Activated naive CD8-positive, alpha-beta T cell treated with anti-CD3 and anti-CD28 coated beads, Interleukin-2, amount 10 ng/mL, durations not matched to agents 7 days and 5 days (primary cell): ENCODE data around the gene TSPAN10. TPM values are rescaled to one million over a fixed set of nuclear protein-coding genes. Genes with fewer than 3 reads are reported as not detected.
A peak's percentile ranks its signal among the peaks of the same experiment; 100 is the strongest.
"Not testable (repeated sequence)": the region's sequence is repeated elsewhere in the genome, so short reads cannot be mapped to it uniquely, and the experiment has no call there.

Source experiments
- ATAC-seq: fragments of 150-1000 bp; cut with Tn5 transposase; one replicate; pipeline ENCODE4 v1.10.0; 2021; ENCODE audit warnings: low read depth, moderate library complexity
- POLR2A ChIA-PET: fragments of 350-600 bp; sonication (Branson Sonifier 250); formaldehyde crosslinking; loops from one replicate; lab custom pipeline; 2021; ENCODE audit warnings: antibody characterized with exemption; lab: Charles Lee
- DNase-seq: peaks from one replicate; pipeline ENCODE4 v3.0.0; 2021
- H3K27ac Mint-ChIP-seq: one replicate; pipeline ENCODE4 v1.8.0; 2022; ENCODE audit warnings: mild to moderate bottlenecking, mixed read lengths
- H3K27me3 Mint-ChIP-seq: one replicate; pipeline ENCODE4 v1.8.0; 2022; ENCODE audit warnings: mild to moderate bottlenecking, moderate library complexity, mixed read lengths
- H3K36me3 Mint-ChIP-seq: one replicate; pipeline ENCODE4 v1.8.0; 2021; ENCODE audit warnings: mild to moderate bottlenecking, mixed read lengths
- H3K4me1 Mint-ChIP-seq: one replicate; pipeline ENCODE4 v1.8.0; 2021; ENCODE audit warnings: mixed read lengths
- H3K4me3 Mint-ChIP-seq: one replicate; pipeline ENCODE4 v1.8.0; 2022; ENCODE audit warnings: mild to moderate bottlenecking, moderate library complexity, mixed read lengths
- H3K9me3 Mint-ChIP-seq: one replicate; pipeline ENCODE4 v1.8.0; 2021; ENCODE audit warnings: mixed read lengths
- total RNA-seq, 2 experiments: library from RNA; stranded (reverse); gene quantifications; one replicate each; pipeline ENCODE4 v1.2.3, GENCODE V29; 2021

Gene TSPAN10
- total RNA-seq, 2 experiments from 2014 or later = 0.36 to 0.99 TPM

- H3K4me1 Mint-ChIP-seq = peaks cover 3% of the 10 kb centered on the region
- no peak for DNase-seq
- no peaks in the 10 kb centered on the region for H3K9me3 Mint-ChIP-seq
- no peak overlapping the region for H3K4me3 Mint-ChIP-seq
- POLR2A ChIA-PET = interaction anchor here (2.8 kb wide), 1 partner anchor 9 kb away, joined by 9 read pairs; the partner anchor contains the start of genes ARL16 and HGS
- H3K27me3 Mint-ChIP-seq = no peaks in the 10 kb centered on the region
- no peak overlapping the region for H3K27ac Mint-ChIP-seq
- peaks cover 7% of the 10 kb centered on the region for H3K36me3 Mint-ChIP-seq
- no peak for ATAC-seq
These were observed 36.7 kb downstream of the TSPAN10 start for GRCh38 chr17:81673561-81674258.

- H3K4me3 Mint-ChIP-seq, H3K36me3 Mint-ChIP-seq, H3K9me3 Mint-ChIP-seq, DNase-seq, ATAC-seq, H3K4me1 Mint-ChIP-seq, H3K27ac Mint-ChIP-seq, H3K27me3 Mint-ChIP-seq: not testable (repeated sequence)
- POLR2A ChIA-PET = interaction anchor here (0.6 to 2.8 kb wide), 3 partner anchors 7 to 27 kb away, joined by 3 to 9 read pairs (median 4); partner anchors contain the start of genes ARL16 and HGS
These were observed 38.7 kb downstream of the TSPAN10 start for GRCh38 chr17:81675515-81676221.

- POLR2A ChIA-PET = interaction anchor here (0.6 to 0.8 kb wide), 2 partner anchors 35 to 1101 kb away, joined by 3 to 4 read pairs; no protein-coding TSS in a partner anchor
- Mint-ChIP-seq H3K9me3 (no peaks in the 10 kb centered on the region), H3K27me3 (no peaks in the 10 kb centered on the region), H3K4me1 (peaks cover 2% of the 10 kb centered on the region), H3K36me3 (peaks cover 3% of the 10 kb centered on the region), H3K27ac (no peak overlapping the region), H3K4me3 (no peak overlapping the region)
- DNase-seq = no peak
- no peak for ATAC-seq
These were observed 39.9 kb downstream of the TSPAN10 start for GRCh38 chr17:81676906-81677305.

GRCh38 chr17:81680150-81680549 is 43.2 kb downstream of the TSPAN10 start:
- POLR2A ChIA-PET = interaction anchor here (0.7 to 1.4 kb wide), 5 partner anchors 10 to 59 kb away, joined by 3 to 4 read pairs (median 3); partner anchors contain the start of genes CCDC137, MRPL12 and OXLD1
- DNase-seq (no peak), ATAC-seq (no peak)
- no peak overlapping the region for H3K4me3 Mint-ChIP-seq
- H3K27ac Mint-ChIP-seq = no peak overlapping the region
- H3K36me3 Mint-ChIP-seq = peaks cover 1% of the 10 kb centered on the region
- H3K4me1 Mint-ChIP-seq = peaks cover 16% of the 10 kb centered on the region
- H3K27me3 Mint-ChIP-seq = no peaks in the 10 kb centered on the region
- no peaks in the 10 kb centered on the region for H3K9me3 Mint-ChIP-seq

GRCh38 chr17:81681672-81682071 is 44.7 kb downstream of the TSPAN10 start:
- H3K9me3 Mint-ChIP-seq = no peaks in the 10 kb centered on the region
- DNase-seq (no peak), ATAC-seq (no peak)
- H3K4me3 Mint-ChIP-seq = no peak overlapping the region
- POLR2A ChIA-PET = interaction anchor here (3.7 to 4.5 kb wide), 2 partner anchors 15 to 21 kb away, joined by 54 to 69 read pairs; partner anchors contain the start of genes CCDC137, MRPL12 and OXLD1
- H3K27ac Mint-ChIP-seq = no peak overlapping the region
- peaks cover 5% of the 10 kb centered on the region for H3K36me3 Mint-ChIP-seq
- H3K27me3 Mint-ChIP-seq = no peaks in the 10 kb centered on the region
- peaks cover 22% of the 10 kb centered on the region for H3K4me1 Mint-ChIP-seq

- Mint-ChIP-seq H3K27ac (peak overlapping the region; percentile 77), H3K4me3 (peak overlapping the region; percentile 98), H3K27me3 (no peaks in the 10 kb centered on the region), H3K36me3 (peaks cover 10% of the 10 kb centered on the region), H3K4me1 (peaks cover 24% of the 10 kb centered on the region), H3K9me3 (no peaks in the 10 kb centered on the region)
- DNase-seq = no peak
- POLR2A ChIA-PET = interaction anchor here (0.6 to 4.5 kb wide), 15 partner anchors 8 to 1393 kb away, joined by 3 to 69 read pairs (median 6); partner anchors contain the start of genes CCDC137, MCRIP1, MRPL12 and NPLOC4
- ATAC-seq = no peak
These were observed 45.7 kb downstream of the TSPAN10 start for GRCh38 chr17:81682565-81683207.

GRCh38 chr17:81683208-81683583 is 46.2 kb downstream of the TSPAN10 start:
- ATAC-seq = peak; percentile 28
- POLR2A ChIA-PET = interaction anchor here (0.6 to 4.5 kb wide), 24 partner anchors 8 to 1394 kb away, joined by 3 to 69 read pairs (median 5); partner anchors contain the start of genes ACTG1, ARHGDIA, CCDC137 and FASN
- peaks cover 10% of the 10 kb centered on the region for H3K36me3 Mint-ChIP-seq
- H3K4me3 Mint-ChIP-seq = peak overlapping the region; percentile 98
- no peaks in the 10 kb centered on the region for H3K9me3 Mint-ChIP-seq
- peak overlapping the region; percentile 77 for H3K27ac Mint-ChIP-seq
- DNase-seq = no peak
- H3K4me1 Mint-ChIP-seq = peaks cover 24% of the 10 kb centered on the region
- no peaks in the 10 kb centered on the region for H3K27me3 Mint-ChIP-seq

GRCh38 chr17:81683584-81684441 is 46.8 kb downstream of the TSPAN10 start, which contains the start of the genes ARL16 and HGS:
Gene ARL16, minus strand, starts transcription at chr17:81683797. Its CDS starts 44 bp downstream, at chr17:81683753.
Gene HGS, plus strand, starts transcription at chr17:81684011. Its CDS starts 56 bp downstream, at chr17:81684067.
- H3K4me3 Mint-ChIP-seq = peak within 1 kb of the TSS; percentile 98
- H3K27ac Mint-ChIP-seq = peak within 1 kb of the TSS; percentile 90
- peaks cover 24% of the 10 kb centered on the region for H3K4me1 Mint-ChIP-seq
- DNase-seq (peak; percentile 98), ATAC-seq (peak; percentile 98)
- H3K9me3 Mint-ChIP-seq = no peaks in the 10 kb centered on the region
- no peaks in the 10 kb centered on the region for H3K27me3 Mint-ChIP-seq
- POLR2A ChIA-PET = interaction anchor here (0.6 to 4.5 kb wide), 24 partner anchors 9 to 1395 kb away, joined by 3 to 69 read pairs (median 5); partner anchors contain the start of genes ACTG1, ARHGDIA, CCDC137 and FASN
- peaks cover 12% of the 10 kb centered on the region for H3K36me3 Mint-ChIP-seq

GRCh38 chr17:81684442-81684911 is 47.5 kb downstream of the TSPAN10 start:
- H3K9me3 Mint-ChIP-seq = no peaks in the 10 kb centered on the region
- no peaks in the 10 kb centered on the region for H3K27me3 Mint-ChIP-seq
- peak overlapping the region; percentile 67 for H3K27ac Mint-ChIP-seq
- H3K4me1 Mint-ChIP-seq = peaks cover 24% of the 10 kb centered on the region
- H3K36me3 Mint-ChIP-seq = peaks cover 12% of the 10 kb centered on the region
- POLR2A ChIA-PET = interaction anchor here (1.1 to 4.5 kb wide), 14 partner anchors 9 to 186 kb away, joined by 3 to 69 read pairs (median 5); partner anchors contain the start of genes ACTG1, ARHGDIA, CCDC137 and MCRIP1
- DNase-seq (no peak), ATAC-seq (no peak)
- H3K4me3 Mint-ChIP-seq = peak overlapping the region; percentile 98

- POLR2A ChIA-PET = interaction anchor here (1.2 to 4.5 kb wide), 5 partner anchors 9 to 172 kb away, joined by 3 to 69 read pairs (median 15); partner anchors contain the start of genes ACTG1, CCDC137, MRPL12 and OXLD1
- ATAC-seq = no peak
- no peak for DNase-seq
- H3K9me3 Mint-ChIP-seq = no peaks in the 10 kb centered on the region
- peaks cover 24% of the 10 kb centered on the region for H3K4me1 Mint-ChIP-seq
- H3K27ac Mint-ChIP-seq = peak overlapping the region; percentile 9
- peaks cover 15% of the 10 kb centered on the region for H3K36me3 Mint-ChIP-seq
- no peaks in the 10 kb centered on the region for H3K27me3 Mint-ChIP-seq
- H3K4me3 Mint-ChIP-seq = peak overlapping the region; percentile 98
These were observed 48.1 kb downstream of the TSPAN10 start for GRCh38 chr17:81685108-81685507.

- DNase-seq = no peak
- H3K9me3 Mint-ChIP-seq = no peaks in the 10 kb centered on the region
- no peak overlapping the region for H3K4me3 Mint-ChIP-seq
- no peak for ATAC-seq
- POLR2A ChIA-PET = no interaction called here
- H3K27me3 Mint-ChIP-seq = no peaks in the 10 kb centered on the region
- H3K36me3 Mint-ChIP-seq = peaks cover 16% of the 10 kb centered on the region
- no peak overlapping the region for H3K27ac Mint-ChIP-seq
- H3K4me1 Mint-ChIP-seq = peaks cover 24% of the 10 kb centered on the region
These were observed 49.6 kb downstream of the TSPAN10 start for GRCh38 chr17:81686614-81687013.
